Fibroblast of lung (primary cell): ENCODE results near the gene APPL2. TPM values are rescaled to one million over a fixed set of nuclear protein-coding genes. Genes with fewer than 3 reads are reported as not detected.

Experiments used
- DNase-seq, 2 donors: peaks; one replicate each; pipeline versions ENCODE4 v3.0.0 to v3.0.0-alpha.2; 2010; ENCODE audit warnings: low read depth in 2 of 2
- H2AFZ ChIP-seq: 2 replicates; pipeline ENCODE4 v1.5.1; 2012; ENCODE audit warnings: low read length, control low read depth, inconsistent platforms
- H3K27ac ChIP-seq: 2 replicates; pipeline ENCODE4 v1.5.1; 2011; ENCODE audit warnings: low read length, control low read depth; ENCODE audit not compliant: insufficient read depth
- H3K27me3 ChIP-seq: 2 replicates; pipeline ENCODE4 v1.5.1; 2011; ENCODE audit warnings: mild to moderate bottlenecking, low read length; ENCODE audit not compliant: control insufficient read depth, insufficient read depth
- H3K36me3 ChIP-seq: 2 replicates; pipeline ENCODE4 v1.5.1; 2011; ENCODE audit warnings: low read length; ENCODE audit not compliant: control insufficient read depth, insufficient read depth
- H3K4me1 ChIP-seq: 2 replicates; pipeline ENCODE4 v1.5.1; 2011; ENCODE audit warnings: low read length; ENCODE audit not compliant: control insufficient read depth, insufficient read depth; ENCODE audit errors: extremely low read depth
- H3K4me2 ChIP-seq: 2 replicates; pipeline ENCODE4 v1.5.1; 2011; ENCODE audit warnings: low read length, control low read depth; ENCODE audit not compliant: insufficient read depth; ENCODE audit errors: extremely low read depth
- H3K4me3 ChIP-seq, 4 experiments: fragments of 200-600 bp in 1 of 4; sonication (generic) in 1 of 4; replicated peaks in 1 of 4; 2 replicates each; pipeline ENCODE4 v1.5.1; 2011 to 2016; ENCODE audit warnings: low read length in 4 of 4, low read depth in 3 of 4, mild to moderate bottlenecking in 3 of 4, control low read depth in 2 of 4, inconsistent platforms in 1 of 4, mixed read lengths in 1 of 4; ENCODE audit not compliant: insufficient read depth in 1 of 4; ENCODE audit errors: control extremely low read depth in 1 of 4
- H3K79me2 ChIP-seq: 2 replicates; pipeline ENCODE4 v1.5.1; 2012; ENCODE audit warnings: mild to moderate bottlenecking, low read length, inconsistent platforms; ENCODE audit not compliant: control insufficient read depth, insufficient read depth
- H3K9ac ChIP-seq: 2 replicates; pipeline ENCODE4 v1.5.1; 2011; ENCODE audit warnings: mild to moderate bottlenecking, low read length, control low read depth; ENCODE audit not compliant: insufficient read depth
- H3K9me3 ChIP-seq: 2 replicates; pipeline ENCODE4 v1.5.1; 2012; ENCODE audit warnings: low read depth, low read length; ENCODE audit not compliant: control insufficient read depth, insufficient read depth
- H4K20me1 ChIP-seq: 2 replicates; pipeline ENCODE4 v1.5.1; 2011; ENCODE audit warnings: low read length; ENCODE audit not compliant: control insufficient read depth, insufficient read depth; ENCODE audit errors: extremely low read depth
- EZH2 ChIP-seq: IDR thresholded peaks from 2 replicates; pipeline ENCODE4 v1.5.1; 2012; ENCODE audit warnings: low read length, control low read depth, mild to moderate bottlenecking; ENCODE audit errors: missing control alignments
- polyA plus RNA-seq, 2 donors: library from polyadenylated mRNA; depleted of rRNA in 1 of 2; stranded (reverse) in 1 of 2; unstranded in 1 of 2; fragments of >200 nt; gene quantifications; 2 replicates each; pipeline ENCODE4 v1.2.1, GENCODE V29; 2011 to 2012; ENCODE audit warnings: missing spikeins in 1 of 2
- total RNA-seq: library from RNA; depleted of rRNA; stranded (reverse); fragments of >200 nt; gene quantifications from 2 replicates; pipeline ENCODE4 v1.2.1, GENCODE V29; 2014
- TF ChIP-seq, protein P1 (sequence below), 2 donors: IDR thresholded peaks in 1 of 2; conservative IDR thresholded peaks in 1 of 2; 1 replicate in 1 of 2; 2 replicates in 1 of 2; pipeline ENCODE4 v1.5.1; 2011 to 2012; ENCODE audit warnings: low read length in 2 of 2, control low read depth in 1 of 2, inconsistent platforms in 1 of 2, low read depth in 1 of 2, mild to moderate bottlenecking in 1 of 2

The APPL2 gene
- total and polyA plus RNA-seq, 2 donors (not counting 1 experiment from before 2014, with no cell fraction given), result 53.8 to 68.0 TPM

DNA sequence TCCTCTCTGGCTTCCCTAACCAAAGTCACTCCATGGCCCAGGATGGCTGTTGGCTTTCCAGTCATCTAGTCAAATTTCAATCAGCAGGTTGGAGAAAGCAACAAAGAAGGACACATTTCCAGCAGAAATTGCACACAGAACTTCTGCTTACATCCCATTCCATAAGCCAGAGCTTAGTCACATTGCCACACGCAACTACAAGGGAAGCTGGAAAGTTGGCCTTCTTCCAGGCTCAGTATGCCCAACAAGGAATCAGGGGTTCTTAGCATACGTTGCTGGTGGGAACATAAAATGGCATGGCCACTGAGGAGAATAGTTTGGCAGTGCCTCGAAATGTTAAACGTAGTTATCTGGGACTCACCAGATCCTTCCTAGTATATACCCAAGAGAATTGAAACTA lies 9.3 kb upstream of the APPL2 start:
- Histone ChIP-seq H3K9ac (no peak overlapping the region), H2AFZ (no peak overlapping the region), H3K4me2 (no peak overlapping the region), H4K20me1 (no peaks in the 10 kb centered on the region), H3K9me3 (no peaks in the 10 kb centered on the region), H3K27me3 (no peaks in the 10 kb centered on the region), H3K4me1 (no peaks in the 10 kb centered on the region), H3K79me2 (no peaks in the 10 kb centered on the region), H3K27ac (no peak overlapping the region), H3K4me3 (no peak overlapping the region), H3K36me3 (no peaks in the 10 kb centered on the region)
- TF ChIP-seq, protein P1, sequence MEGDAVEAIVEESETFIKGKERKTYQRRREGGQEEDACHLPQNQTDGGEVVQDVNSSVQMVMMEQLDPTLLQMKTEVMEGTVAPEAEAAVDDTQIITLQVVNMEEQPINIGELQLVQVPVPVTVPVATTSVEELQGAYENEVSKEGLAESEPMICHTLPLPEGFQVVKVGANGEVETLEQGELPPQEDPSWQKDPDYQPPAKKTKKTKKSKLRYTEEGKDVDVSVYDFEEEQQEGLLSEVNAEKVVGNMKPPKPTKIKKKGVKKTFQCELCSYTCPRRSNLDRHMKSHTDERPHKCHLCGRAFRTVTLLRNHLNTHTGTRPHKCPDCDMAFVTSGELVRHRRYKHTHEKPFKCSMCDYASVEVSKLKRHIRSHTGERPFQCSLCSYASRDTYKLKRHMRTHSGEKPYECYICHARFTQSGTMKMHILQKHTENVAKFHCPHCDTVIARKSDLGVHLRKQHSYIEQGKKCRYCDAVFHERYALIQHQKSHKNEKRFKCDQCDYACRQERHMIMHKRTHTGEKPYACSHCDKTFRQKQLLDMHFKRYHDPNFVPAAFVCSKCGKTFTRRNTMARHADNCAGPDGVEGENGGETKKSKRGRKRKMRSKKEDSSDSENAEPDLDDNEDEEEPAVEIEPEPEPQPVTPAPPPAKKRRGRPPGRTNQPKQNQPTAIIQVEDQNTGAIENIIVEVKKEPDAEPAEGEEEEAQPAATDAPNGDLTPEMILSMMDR (conservative IDR thresholded peaks at IDR 0.05 in 1 of 2, IDR thresholded peaks at IDR 0.05 in 1 of 2; ENCODE audit: low read depth in 1 of 2, low read length in 2 of 2), result no peak
- no peak for TF ChIP-seq EZH2
- no peak for DNase-seq

DNA sequence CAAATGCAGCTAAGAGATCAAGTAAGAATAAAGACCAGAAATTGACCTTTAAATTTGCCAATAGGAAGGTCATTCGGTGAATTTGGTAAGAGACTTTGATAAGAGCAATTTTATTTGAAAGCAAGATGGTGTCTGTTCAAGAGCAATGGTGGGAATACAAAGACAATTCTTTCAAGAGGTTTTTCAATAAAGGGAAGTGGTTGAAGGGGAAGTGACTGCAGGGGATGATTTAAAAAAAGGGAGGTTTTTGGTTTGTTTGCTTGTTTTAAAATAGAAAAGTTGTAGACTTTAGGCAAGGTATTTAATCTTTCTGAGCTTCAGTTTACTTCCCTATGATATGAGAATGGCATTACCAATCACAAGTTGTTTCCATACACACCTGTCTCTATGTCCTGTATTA lies 4.3 kb upstream of the APPL2 start:
- no peaks in the 10 kb centered on the region for H3K4me1 ChIP-seq
- no peak for DNase-seq
- no peak for TF ChIP-seq EZH2
- TF ChIP-seq, protein P1 (conservative IDR thresholded peaks at IDR 0.05 in 1 of 2, IDR thresholded peaks at IDR 0.05 in 1 of 2; ENCODE audit: low read depth in 1 of 2, low read length in 2 of 2), result no peak

DNA sequence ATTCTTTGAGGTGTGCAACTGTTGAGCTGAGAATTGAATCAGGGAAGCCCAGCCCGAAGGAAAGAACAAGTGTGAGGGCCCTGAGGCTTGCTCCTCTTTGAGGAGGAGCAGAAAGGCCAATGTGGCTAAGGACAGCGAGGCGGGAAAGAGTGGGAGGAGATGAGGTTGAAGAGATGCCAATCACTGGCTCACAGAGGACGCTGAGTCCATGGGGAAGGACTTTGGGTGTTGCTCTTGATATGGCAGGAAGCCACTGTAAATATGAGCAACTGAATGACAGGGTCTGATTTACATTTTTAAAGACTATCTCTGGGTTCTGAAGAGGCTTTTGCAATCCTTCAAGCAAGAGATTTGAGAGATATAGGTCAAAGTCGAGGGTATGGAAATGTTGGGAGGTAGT lies 3.3 kb upstream of the APPL2 start:
- Histone ChIP-seq H3K9me3 (no peaks in the 10 kb centered on the region), H3K27me3 (no peaks in the 10 kb centered on the region), H3K79me2 (peaks cover 13% of the 10 kb centered on the region), H3K27ac (no peak overlapping the region), H3K36me3 (no peaks in the 10 kb centered on the region), H3K4me1 (no peaks in the 10 kb centered on the region), H3K4me2 (no peak overlapping the region), H4K20me1 (no peaks in the 10 kb centered on the region), H2AFZ (no peak overlapping the region), H3K4me3 (no peak overlapping the region), H3K9ac (no peak overlapping the region)
- DNase-seq, result no peak
- TF ChIP-seq, protein P1 (conservative IDR thresholded peaks at IDR 0.05 in 1 of 2, IDR thresholded peaks at IDR 0.05 in 1 of 2; ENCODE audit: low read depth in 1 of 2, low read length in 2 of 2), result no peak
- TF ChIP-seq EZH2, result no peak

More for the DNA sequence above, 4.3 kb upstream of the APPL2 start:
- Histone ChIP-seq H3K27ac (no peak overlapping the region), H3K79me2 (peaks cover 4% of the 10 kb centered on the region), H3K4me3 (no peak overlapping the region), H3K9ac (no peak overlapping the region), H3K27me3 (no peaks in the 10 kb centered on the region), H3K36me3 (no peaks in the 10 kb centered on the region), H2AFZ (no peak overlapping the region), H3K9me3 (no peaks in the 10 kb centered on the region), H4K20me1 (no peaks in the 10 kb centered on the region), H3K4me2 (no peak overlapping the region)
